IPS-15b (cell line): Measurements from ENCODE around the gene POU2AF1.

Experiments
- H3K27me3 ChIP-seq: one replicate; pipeline ENCODE4 v1.6.1; 2013; ENCODE audit warnings: low read length; ENCODE audit not compliant: control insufficient read depth, insufficient read depth
- H3K36me3 ChIP-seq: one replicate; pipeline ENCODE4 v1.6.1; 2013; ENCODE audit warnings: low read length; ENCODE audit not compliant: control insufficient read depth, insufficient read depth
- H3K4me1 ChIP-seq: one replicate; pipeline ENCODE4 v1.6.1; 2013; ENCODE audit warnings: mild to moderate bottlenecking, low read length; ENCODE audit not compliant: control insufficient read depth, insufficient read depth
- H3K4me3 ChIP-seq: one replicate; pipeline ENCODE4 v1.5.1; 2013; ENCODE audit warnings: low read depth, low read length
- H3K9ac ChIP-seq: one replicate; pipeline ENCODE4 v1.6.1; 2013; ENCODE audit warnings: low read depth, mild to moderate bottlenecking, low read length
- H3K9me3 ChIP-seq: one replicate; pipeline ENCODE4 v1.6.1; 2013; ENCODE audit warnings: mild to moderate bottlenecking, low read length; ENCODE audit not compliant: control insufficient read depth, insufficient read depth

The POU2AF1 gene

GRCh38 chr11:111310088-111310487 lies 69.0 kb downstream of the POU2AF1 start:
- no peak overlapping the region for H3K9ac ChIP-seq
- no peaks in the 10 kb centered on the region for H3K36me3 ChIP-seq
- H3K4me3 ChIP-seq = no peak overlapping the region
- no peaks in the 10 kb centered on the region for H3K27me3 ChIP-seq
- no peaks in the 10 kb centered on the region for H3K4me1 ChIP-seq
- no peaks in the 10 kb centered on the region for H3K9me3 ChIP-seq

GRCh38 chr11:111309215-111309915 lies 69.7 kb downstream of the POU2AF1 start:
- Histone ChIP-seq H3K27me3 (no peaks in the 10 kb centered on the region), H3K36me3 (no peaks in the 10 kb centered on the region)

GRCh38 chr11:111308140-111308539 lies 70.9 kb downstream of the POU2AF1 start:
- Histone ChIP-seq H3K4me3 (no peak overlapping the region), H3K9me3 (no peaks in the 10 kb centered on the region), H3K36me3 (no peaks in the 10 kb centered on the region), H3K9ac (no peak overlapping the region), H3K27me3 (no peaks in the 10 kb centered on the region), H3K4me1 (peaks cover under 1% of the 10 kb centered on the region)

More at GRCh38 chr11:111309215-111309915, 69.7 kb downstream of the POU2AF1 start:
- Histone ChIP-seq H3K4me1 (no peaks in the 10 kb centered on the region), H3K9ac (no peak overlapping the region), H3K9me3 (no peaks in the 10 kb centered on the region), H3K4me3 (no peak overlapping the region)

GRCh38 chr11:111307472-111308108 lies 71.5 kb downstream of the POU2AF1 start:
- Histone ChIP-seq H3K27me3 (no peaks in the 10 kb centered on the region), H3K36me3 (no peaks in the 10 kb centered on the region), H3K9ac (no peak overlapping the region), H3K4me3 (no peak overlapping the region), H3K4me1 (peaks cover 6% of the 10 kb centered on the region), H3K9me3 (no peaks in the 10 kb centered on the region)

GRCh38 chr11:111306321-111306720 lies 72.8 kb downstream of the POU2AF1 start:
- peaks cover 1% of the 10 kb centered on the region for H3K27me3 ChIP-seq

GRCh38 chr11:111305876-111306275 lies 73.2 kb downstream of the POU2AF1 start:
- H3K4me1 ChIP-seq = peaks cover 9% of the 10 kb centered on the region

More at GRCh38 chr11:111306321-111306720, 72.8 kb downstream of the POU2AF1 start:
- H3K9me3 ChIP-seq = no peaks in the 10 kb centered on the region
- no peaks in the 10 kb centered on the region for H3K36me3 ChIP-seq
- no peak overlapping the region for H3K4me3 ChIP-seq
- no peak overlapping the region for H3K9ac ChIP-seq
- H3K4me1 ChIP-seq = peaks cover 9% of the 10 kb centered on the region

GRCh38 chr11:111305162-111305802 lies 73.8 kb downstream of the POU2AF1 start:
- H3K4me1 ChIP-seq = peaks cover 9% of the 10 kb centered on the region
- no peaks in the 10 kb centered on the region for H3K36me3 ChIP-seq

More at GRCh38 chr11:111305876-111306275, 73.2 kb downstream of the POU2AF1 start:
- H3K9ac ChIP-seq = no peak overlapping the region
- no peaks in the 10 kb centered on the region for H3K9me3 ChIP-seq
- H3K36me3 ChIP-seq = no peaks in the 10 kb centered on the region
- peaks cover 6% of the 10 kb centered on the region for H3K27me3 ChIP-seq
- no peak overlapping the region for H3K4me3 ChIP-seq

GRCh38 chr11:111303461-111303860 lies 75.6 kb downstream of the POU2AF1 start:
- H3K9me3 ChIP-seq = no peaks in the 10 kb centered on the region
- H3K9ac ChIP-seq = no peak overlapping the region
- peaks cover 16% of the 10 kb centered on the region for H3K27me3 ChIP-seq
- H3K4me3 ChIP-seq = no peak overlapping the region
- H3K36me3 ChIP-seq = no peaks in the 10 kb centered on the region
- peaks cover 13% of the 10 kb centered on the region for H3K4me1 ChIP-seq

More at GRCh38 chr11:111305162-111305802, 73.8 kb downstream of the POU2AF1 start:
- no peak overlapping the region for H3K9ac ChIP-seq
- peaks cover 12% of the 10 kb centered on the region for H3K27me3 ChIP-seq
- no peaks in the 10 kb centered on the region for H3K9me3 ChIP-seq
- no peak overlapping the region for H3K4me3 ChIP-seq

- Histone ChIP-seq H3K27me3 (peaks cover 24% of the 10 kb centered on the region), H3K9me3 (no peaks in the 10 kb centered on the region), H3K9ac (no peak overlapping the region), H3K36me3 (no peaks in the 10 kb centered on the region), H3K4me3 (no peak overlapping the region), H3K4me1 (peaks cover 15% of the 10 kb centered on the region)
These were observed 76.8 kb downstream of the POU2AF1 start for GRCh38 chr11:111302298-111302697.
